NCI-H1930 (cell line): Measurements from ENCODE around the gene NELFCD.
"Not testable (repeated sequence)": the region's sequence is repeated elsewhere in the genome, so short reads cannot be mapped to it uniquely, and the experiment has no call there.

Source experiments
- DNase-seq, 2 experiments: peaks; one replicate each; lab custom pipeline; 2025; lab: John Stamatoyannopoulos, UW

Gene NELFCD

GRCh38 chr20:58980711-58981627, at the start of gene NELFCD:
NELFCD (plus strand) TSS chr20:58981256; CDS start chr20:58981310, 54 bp downstream.
- DNase-seq: peak; percentile 89 to 91

DNA sequence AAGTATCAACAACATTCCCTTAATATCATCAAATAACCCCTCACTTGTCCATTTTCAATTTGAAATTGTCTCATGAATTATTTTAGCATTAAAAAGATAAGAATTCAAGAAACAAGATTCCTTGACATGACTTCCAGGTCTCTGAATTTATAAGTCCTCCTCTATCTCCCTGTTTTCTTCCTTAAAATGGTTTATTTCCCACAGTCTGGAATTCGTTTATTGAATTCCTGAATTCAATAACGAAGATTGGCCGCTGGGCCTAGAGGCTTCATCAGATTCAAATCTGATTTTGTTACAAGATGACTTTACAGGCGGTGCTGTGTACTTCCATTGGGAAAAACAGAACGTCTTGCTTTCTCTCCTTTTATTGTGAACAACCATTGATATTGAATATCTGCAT, 48.9 kb upstream of the NELFCD start:
- no peak for DNase-seq

DNA sequence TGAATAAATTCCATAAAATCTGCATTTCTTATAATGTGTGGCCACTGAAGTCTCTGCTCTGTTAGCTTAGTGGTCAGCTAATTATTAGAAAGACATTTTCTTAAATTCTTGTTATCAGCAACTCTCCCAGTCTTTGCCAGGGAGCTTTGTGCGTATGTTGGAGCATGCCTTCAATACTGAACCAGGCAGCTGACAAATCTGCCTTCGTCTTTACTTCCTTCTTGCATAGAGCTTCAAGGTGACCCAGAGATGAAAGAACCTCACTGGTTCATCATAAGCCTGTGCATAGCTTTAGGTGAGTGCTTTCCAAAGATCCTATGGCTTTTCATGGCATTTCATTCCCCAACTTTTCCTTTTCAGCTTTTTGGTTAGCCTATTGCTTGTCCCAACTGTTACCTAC, 43.0 kb upstream of the NELFCD start:
- DNase-seq: no peak

DNA sequence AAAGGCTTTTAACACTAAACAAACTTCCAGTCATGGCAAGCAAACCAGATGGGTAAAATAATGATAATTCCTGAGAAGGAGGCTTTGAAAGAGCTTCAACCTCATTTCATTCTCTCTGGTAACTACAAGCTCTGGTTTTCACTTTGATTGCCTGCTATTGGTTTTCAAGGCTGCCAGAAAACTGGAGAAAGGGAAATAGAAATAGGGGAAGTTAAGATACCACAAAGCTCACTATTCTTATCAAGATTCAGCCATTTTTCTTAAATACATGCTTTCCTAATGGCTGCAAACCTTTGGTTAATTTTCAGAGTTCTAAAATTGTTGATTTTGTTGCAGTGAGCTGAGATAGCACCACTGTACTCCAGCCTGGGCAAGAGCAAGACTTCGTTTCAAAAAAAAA, 42.5 kb upstream of the NELFCD start:
- DNase-seq: no peak

DNA sequence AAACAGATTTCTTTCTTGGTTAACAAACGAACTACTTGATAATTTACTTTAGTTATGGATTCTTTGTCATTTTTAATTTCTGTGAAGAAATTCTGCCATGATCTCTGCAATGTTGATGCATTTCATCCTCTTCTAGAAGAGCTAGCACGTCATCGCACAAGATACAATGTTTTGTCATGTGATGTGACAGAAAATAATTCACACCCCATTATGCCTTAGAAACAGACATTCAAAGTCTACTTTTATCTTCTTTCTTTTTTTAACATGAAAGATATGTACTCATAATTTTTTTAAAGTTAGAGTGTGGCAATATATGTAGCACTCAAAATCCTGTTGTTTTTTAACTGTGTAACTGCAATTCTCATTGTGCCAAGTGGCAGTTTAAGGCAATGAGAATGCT, 39.6 kb upstream of the NELFCD start:
- no peak for DNase-seq

DNA sequence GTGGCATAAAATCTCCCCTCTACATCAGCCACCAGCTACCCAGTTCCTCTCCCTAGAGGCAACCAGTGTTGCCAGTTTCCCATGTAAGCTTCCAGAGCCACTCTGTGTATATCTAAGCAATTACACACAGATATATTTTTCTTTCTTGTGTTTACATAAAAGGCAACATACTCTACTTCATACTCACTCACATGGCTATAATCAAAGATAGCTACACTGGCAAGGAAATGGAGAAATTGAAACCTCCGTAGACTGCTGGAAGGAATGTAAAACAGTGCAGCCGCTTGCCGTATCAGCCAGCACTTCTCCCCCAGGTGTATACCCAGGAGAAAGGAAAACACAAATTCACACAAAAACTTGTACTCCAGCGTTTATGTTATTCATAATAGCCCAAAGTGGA, 38.5 kb upstream of the NELFCD start:
- no peak for DNase-seq

DNA sequence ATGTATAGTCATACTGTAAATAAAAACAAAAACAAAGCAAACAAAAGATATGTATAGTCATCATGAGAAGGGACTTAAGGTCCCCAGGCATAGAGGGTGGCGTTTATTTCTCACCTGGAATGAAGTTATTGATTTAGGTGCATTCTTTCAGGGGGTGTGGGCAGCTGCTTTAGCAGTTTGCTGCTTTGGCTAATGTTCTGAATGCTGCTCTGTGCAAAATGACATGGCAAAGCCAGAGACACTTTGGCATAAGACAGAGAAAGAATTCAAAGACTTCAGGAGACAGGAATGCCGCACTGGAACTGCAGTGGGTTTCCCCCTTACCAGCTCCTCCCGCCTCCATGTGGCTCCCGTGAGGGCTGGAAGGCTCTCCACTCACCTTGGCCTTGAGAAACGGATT, 36.4 kb upstream of the NELFCD start:
- DNase-seq: no peak

GRCh38 chr20:58945965-58946631, 35.0 kb upstream of the NELFCD start:
- no peak for DNase-seq

- DNase-seq: not testable (repeated sequence)
These were observed 33.2 kb upstream of the NELFCD start for GRCh38 chr20:58947797-58948388.

DNA sequence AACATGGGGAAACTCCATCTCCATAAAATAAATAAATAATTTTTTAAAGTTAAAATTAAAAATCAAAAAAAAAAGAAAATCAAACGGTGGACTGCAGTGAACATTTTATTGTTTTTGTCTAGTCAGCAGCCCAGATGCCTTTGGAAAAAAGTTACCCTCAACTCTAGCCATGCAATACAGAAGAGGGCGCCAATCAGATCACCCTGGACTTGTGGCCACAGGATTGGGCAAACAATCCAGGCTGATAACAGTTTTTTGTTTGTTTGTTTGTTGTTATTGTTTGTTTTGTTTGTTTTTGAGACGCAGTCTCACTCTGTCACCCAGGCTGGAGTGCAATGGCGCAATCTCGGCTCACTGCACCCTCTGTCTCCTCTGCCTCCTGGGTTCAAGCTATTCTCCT, 30.5 kb upstream of the NELFCD start:
- DNase-seq: no peak

- no peak for DNase-seq
These were observed 28.0 kb upstream of the NELFCD start for GRCh38 chr20:58953050-58953449.

DNA sequence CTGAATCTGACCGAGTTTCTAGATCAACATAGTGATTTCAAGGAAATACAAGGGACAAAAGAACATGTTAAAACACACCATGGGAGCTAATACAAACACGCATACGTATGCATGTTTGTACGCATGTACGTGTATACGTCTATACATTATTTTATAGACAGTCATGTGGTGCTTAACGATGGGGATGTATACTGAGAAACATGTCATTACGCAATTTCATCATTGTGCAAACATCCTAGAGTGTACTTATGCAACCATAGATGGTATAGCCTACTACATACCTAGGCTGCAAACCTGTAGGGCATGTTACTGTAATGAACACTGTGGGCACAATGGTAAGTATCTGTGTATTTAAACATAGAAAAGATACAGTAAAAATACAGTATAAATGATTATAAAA, 25.0 kb upstream of the NELFCD start:
- DNase-seq: no peak

GRCh38 chr20:58959652-58960051, 21.4 kb upstream of the NELFCD start:
- no peak for DNase-seq

- DNase-seq: no peak
These were observed 17.9 kb upstream of the NELFCD start for GRCh38 chr20:58963060-58963584.

DNA sequence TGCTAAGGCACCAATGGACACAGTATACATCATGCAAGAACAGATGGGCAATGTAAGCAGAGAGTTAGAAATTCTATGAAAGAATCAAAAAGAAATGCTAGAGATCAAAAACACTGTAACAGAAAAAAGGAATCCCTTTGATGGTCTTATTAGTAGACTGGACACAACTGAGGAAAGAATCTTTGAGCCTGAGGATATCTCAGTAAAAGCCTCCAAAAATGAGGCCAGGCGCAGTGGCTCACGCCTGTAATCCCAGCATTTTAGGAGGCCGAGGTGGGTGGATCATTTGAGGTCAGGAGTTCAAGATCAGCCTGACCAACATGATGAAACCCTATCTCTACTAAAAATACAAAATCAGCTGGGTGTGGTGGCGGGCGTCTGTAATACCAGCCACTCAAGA, 17.1 kb upstream of the NELFCD start:
- not testable (repeated sequence) for DNase-seq

- DNase-seq: no peak
These were observed 15.6 kb upstream of the NELFCD start for GRCh38 chr20:58965270-58966064.

GRCh38 chr20:58967652-58968429, 13.2 kb upstream of the NELFCD start:
- DNase-seq: no peak

DNA sequence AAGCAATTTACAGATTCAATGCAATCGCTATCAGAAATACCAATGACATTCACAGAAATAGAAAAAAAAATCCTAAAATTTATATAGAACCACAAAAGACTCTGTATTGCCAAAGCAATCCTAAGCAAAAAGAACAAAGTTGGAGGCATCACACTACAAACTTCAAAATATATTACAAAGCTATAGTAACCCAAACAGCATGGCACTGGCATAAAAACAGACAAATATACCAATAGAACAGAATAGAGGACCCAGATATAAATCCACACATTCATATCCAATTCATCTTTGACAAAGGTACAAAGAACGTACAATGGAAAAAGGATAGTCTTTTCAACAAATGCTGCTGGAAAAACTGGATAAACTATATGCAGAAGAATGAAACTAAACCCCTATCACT, 11.6 kb upstream of the NELFCD start:
- DNase-seq: no peak

DNA sequence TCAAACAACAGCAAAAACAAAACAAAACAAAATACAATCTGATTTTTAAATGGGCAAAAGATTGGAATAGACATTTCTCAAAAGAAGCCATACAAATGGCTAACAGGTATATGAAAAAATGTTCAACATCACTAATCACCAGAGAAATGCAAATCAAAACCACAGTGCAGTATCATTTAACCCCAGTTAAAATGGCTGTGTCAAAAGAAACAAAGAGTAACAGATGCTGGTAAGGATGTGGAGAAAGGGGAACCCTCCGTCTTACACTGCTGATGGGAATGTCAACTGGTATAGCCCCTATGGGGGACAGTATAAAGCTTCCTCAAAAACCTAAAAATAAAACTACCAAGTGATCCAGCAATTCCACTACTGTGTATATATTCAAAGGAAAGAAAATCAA, 10.9 kb upstream of the NELFCD start:
- DNase-seq: no peak

DNA sequence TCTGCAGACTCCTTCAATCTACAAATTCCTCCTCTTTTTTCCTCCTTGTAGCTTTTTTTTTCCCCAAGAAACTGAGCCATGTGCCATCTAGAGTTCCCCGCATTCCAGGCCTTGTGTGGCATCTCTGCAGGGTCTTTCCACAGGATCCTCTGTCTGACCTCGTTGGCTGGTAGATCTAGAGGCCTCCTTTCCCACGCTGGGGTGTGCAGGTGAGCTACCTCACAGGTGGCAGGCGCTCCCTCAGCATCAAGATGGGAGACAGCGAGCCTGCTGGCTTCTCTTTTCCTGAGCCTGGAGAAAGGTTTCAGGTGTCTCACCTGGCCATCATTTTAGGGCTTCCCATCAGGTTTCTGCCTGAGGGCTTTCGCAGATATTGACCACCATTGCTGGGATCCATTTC, 9.6 kb upstream of the NELFCD start:
- DNase-seq: no peak

DNA sequence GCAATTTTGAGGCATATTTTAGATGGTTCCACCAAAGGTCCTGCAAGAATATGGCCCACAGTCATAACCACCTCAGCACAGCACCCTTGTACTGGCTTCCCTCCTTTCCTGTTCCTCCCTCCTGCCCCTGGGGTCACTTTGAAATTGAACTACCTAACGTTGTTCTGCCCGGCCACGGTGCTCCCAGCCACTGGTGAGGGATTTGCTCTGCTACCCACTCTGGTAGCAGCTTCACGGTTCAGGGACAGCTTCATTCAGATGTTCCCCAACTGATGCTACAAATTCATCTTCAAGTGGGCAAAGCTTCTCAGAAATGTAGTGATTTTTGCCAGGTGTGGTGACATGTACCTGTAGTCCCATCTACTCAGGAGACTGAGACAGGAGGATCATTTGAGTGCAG, 7.9 kb upstream of the NELFCD start:
- DNase-seq: no peak
